ENCODE results near the gene CYGB. TPM values are rescaled to one million over a fixed set of nuclear protein-coding genes. Genes with fewer than 3 reads are reported as not detected.
A peak's percentile ranks its signal among the peaks of the same experiment; 100 is the strongest.

Gene CYGB
- total and polyA plus RNA-seq, 4 donors = 9.0 to 34.4 (median 24.2) TPM

DNA sequence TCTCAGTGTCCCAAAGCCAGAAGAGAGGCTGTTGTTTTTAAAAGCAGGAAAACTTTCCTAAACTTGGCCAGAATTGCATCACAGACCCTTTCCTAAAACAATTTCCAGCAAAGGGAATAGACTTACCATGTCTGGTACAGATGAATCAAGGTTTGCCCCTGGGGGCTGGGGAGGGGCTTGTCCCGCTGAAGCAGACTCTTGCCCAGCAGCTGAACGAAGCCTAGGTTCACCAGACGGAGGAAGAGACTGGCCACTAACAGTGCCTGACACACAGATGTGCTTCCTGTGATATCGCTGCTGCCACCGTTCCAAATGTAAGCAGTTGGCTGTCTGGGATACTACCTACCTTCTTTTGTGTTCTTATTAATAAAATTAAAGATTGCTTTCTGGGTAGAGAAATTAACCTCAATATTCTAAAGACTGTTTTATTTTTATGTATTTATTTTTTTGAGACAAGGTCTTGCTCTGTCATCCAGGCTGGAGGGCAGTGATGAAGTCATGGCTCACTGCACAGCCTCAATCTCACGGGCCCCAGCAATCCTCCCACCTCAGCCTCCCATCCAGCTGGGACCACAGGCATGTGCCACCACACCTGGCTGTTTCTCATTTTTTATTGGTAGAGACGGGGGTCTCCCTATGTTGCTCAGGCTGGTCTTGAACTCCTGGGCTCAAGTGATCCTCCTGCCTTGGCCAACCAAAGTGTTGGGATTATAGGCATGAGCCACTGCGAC, 15.8 kb upstream of the CYGB start:
- peak overlapping the region; percentile 87 for H3K27ac ChIP-seq (ENCODE audit: low read depth, low read length)
- 69% methylated on average over 5 of the region's 8 CpGs for WGBS (ENCODE audit: insufficient coverage)

DNA sequence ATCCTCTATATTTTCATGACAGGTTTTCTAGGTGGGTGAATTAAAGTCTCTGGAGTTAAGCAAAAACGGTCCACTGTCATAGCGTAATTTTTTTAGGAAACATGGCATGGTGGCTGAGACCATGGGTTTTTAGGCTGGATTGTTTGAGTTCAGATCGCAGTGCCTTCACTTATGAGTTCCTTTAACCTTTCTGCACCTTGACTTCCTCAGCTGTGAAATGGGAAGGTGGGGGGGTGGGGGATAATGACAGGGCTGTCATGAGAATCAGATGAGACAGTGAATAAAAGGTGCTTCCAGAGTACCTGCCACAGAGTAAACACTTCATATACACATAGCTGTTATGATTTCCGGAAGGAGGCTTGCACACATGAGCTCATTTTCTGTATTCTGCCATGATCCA, 14.2 kb upstream of the CYGB start:
- Histone ChIP-seq H3K4me1 (ENCODE audit: control insufficient read depth, insufficient read depth, low read length) (peaks cover 25% of the 10 kb centered on the region), H3K27ac (ENCODE audit: low read depth, low read length) (no peak overlapping the region), H3K4me3 (ENCODE audit: low read depth, low read length) (no peak overlapping the region), H3K27me3 (ENCODE audit: control insufficient read depth, insufficient read depth, low read length) (no peaks in the 10 kb centered on the region), H3K36me3 (ENCODE audit: control insufficient read depth, insufficient read depth, low read length) (no peaks in the 10 kb centered on the region), H3K9me3 (ENCODE audit: control insufficient read depth, insufficient read depth, low read length) (no peaks in the 10 kb centered on the region)
- no peak for DNase-seq (ENCODE audit: low read depth in 4 of 6, low spot score in 6 of 6)
- 100% methylated on average over 2 of the region's 4 CpGs for WGBS (ENCODE audit: insufficient coverage)

More for the DNA sequence above, 15.8 kb upstream of the CYGB start:
- Histone ChIP-seq H3K36me3 (ENCODE audit: control insufficient read depth, insufficient read depth, low read length) (no peaks in the 10 kb centered on the region), H3K27me3 (ENCODE audit: control insufficient read depth, insufficient read depth, low read length) (no peaks in the 10 kb centered on the region), H3K9me3 (ENCODE audit: control insufficient read depth, insufficient read depth, low read length) (no peaks in the 10 kb centered on the region), H3K4me1 (ENCODE audit: control insufficient read depth, insufficient read depth, low read length) (peaks cover 27% of the 10 kb centered on the region), H3K4me3 (ENCODE audit: low read depth, low read length) (no peak overlapping the region)
- no peak for DNase-seq (ENCODE audit: low read depth in 4 of 6, low spot score in 6 of 6)

DNA sequence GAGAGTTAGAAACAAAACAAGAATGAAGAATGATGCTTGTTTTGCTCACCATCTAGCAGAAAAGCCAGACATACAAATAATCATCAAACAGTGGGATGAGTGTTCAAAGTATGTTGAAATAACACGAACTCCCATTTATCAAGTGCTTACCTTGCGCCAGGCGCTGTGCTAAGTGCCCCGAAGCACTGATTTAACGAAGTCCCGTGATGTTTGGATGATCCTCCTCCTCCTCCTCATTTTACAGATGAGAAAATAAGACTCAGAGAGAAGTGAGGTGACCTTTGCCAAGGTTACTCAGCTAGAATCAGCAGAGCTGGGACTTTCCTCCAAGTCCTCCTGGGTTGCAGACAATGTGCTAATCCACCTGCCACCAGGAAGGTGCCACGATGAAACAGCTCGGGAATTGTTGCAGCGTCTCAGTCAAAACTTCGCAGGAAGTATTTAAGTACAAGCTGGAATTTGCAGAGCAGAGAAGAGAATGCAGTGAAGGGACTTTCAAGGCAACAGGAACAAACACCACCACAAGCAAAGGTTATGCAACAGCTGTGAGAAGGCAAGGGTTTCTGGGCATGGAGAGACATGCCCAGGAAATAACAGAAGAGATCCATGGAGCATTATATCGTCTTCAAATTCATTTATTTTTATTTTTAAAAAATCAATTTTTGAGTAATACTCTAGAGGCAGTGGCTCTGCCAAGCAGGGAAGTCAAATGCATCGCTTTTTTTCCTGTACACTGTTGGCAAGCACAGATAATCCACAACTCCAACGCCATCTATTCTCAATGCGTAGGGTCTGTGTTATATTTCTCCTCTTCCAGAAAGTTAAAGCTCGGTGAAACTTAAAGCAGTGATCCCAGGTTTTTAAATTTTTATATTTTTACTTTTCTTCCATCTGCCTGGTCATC, 13.5 kb upstream of the CYGB start:
- Histone ChIP-seq H3K4me1 (ENCODE audit: control insufficient read depth, insufficient read depth, low read length) (peaks cover 31% of the 10 kb centered on the region), H3K27me3 (ENCODE audit: control insufficient read depth, insufficient read depth, low read length) (no peaks in the 10 kb centered on the region), H3K27ac (ENCODE audit: low read depth, low read length) (no peak overlapping the region), H3K4me3 (ENCODE audit: low read depth, low read length) (no peak overlapping the region), H3K36me3 (ENCODE audit: control insufficient read depth, insufficient read depth, low read length) (no peaks in the 10 kb centered on the region), H3K9me3 (ENCODE audit: control insufficient read depth, insufficient read depth, low read length) (no peaks in the 10 kb centered on the region)
- 81% methylated on average over 9 of the region's 15 CpGs for WGBS (ENCODE audit: insufficient coverage)
- DNase-seq (ENCODE audit: low read depth in 4 of 6, low spot score in 6 of 6) = no peak

DNA sequence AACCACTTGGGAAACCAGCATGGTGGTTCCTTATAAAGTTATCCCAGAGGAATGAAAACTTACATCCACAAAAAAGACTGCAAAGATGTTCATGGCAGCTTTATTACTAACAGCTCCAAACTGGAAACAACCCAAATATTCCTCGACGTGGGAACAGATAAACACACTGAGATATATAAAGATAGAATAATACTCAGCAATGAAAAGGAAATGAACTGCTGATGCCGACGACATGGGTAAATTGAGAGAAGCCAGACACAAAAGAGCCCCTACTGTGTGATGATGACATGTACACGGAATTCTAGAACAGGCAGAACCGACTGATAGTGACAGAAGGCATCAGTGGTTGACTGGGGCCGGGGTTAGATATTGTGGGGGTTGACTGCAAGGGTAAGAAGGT, 12.0 kb upstream of the CYGB start:
- DNase-seq (ENCODE audit: low read depth in 4 of 6, low spot score in 6 of 6) = no peak
- H3K4me3 ChIP-seq (ENCODE audit: low read depth, low read length) = no peak overlapping the region
- no peak overlapping the region for H3K27ac ChIP-seq (ENCODE audit: low read depth, low read length)
- peaks cover 44% of the 10 kb centered on the region for H3K4me1 ChIP-seq (ENCODE audit: control insufficient read depth, insufficient read depth, low read length)
- no peaks in the 10 kb centered on the region for H3K9me3 ChIP-seq (ENCODE audit: control insufficient read depth, insufficient read depth, low read length)
- 83% methylated on average over 5 of the region's 7 CpGs for WGBS (ENCODE audit: insufficient coverage)
- no peaks in the 10 kb centered on the region for H3K36me3 ChIP-seq (ENCODE audit: control insufficient read depth, insufficient read depth, low read length)
- H3K27me3 ChIP-seq (ENCODE audit: control insufficient read depth, insufficient read depth, low read length) = no peaks in the 10 kb centered on the region

DNA sequence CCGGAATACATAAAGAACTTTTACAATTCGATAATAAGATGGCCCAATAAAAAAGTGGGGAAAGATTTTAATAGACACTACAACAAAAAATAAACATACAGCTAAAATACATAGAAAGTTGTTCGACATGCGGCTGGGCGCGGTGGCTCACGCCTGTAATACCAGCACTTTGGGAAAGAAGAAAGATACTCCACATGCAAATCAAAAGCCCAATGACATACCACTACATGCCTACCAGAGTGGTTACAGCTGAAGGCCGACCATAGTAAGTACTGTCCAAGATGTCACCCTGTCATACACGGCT, 11.7 kb upstream of the CYGB start:
- peaks cover 44% of the 10 kb centered on the region for H3K4me1 ChIP-seq (ENCODE audit: control insufficient read depth, insufficient read depth, low read length)
- no peak overlapping the region for H3K27ac ChIP-seq (ENCODE audit: low read depth, low read length)
- no peaks in the 10 kb centered on the region for H3K9me3 ChIP-seq (ENCODE audit: control insufficient read depth, insufficient read depth, low read length)
- no peaks in the 10 kb centered on the region for H3K36me3 ChIP-seq (ENCODE audit: control insufficient read depth, insufficient read depth, low read length)
- WGBS (ENCODE audit: insufficient coverage) = 92% methylated on average over 4 of the region's 9 CpGs
- no peaks in the 10 kb centered on the region for H3K27me3 ChIP-seq (ENCODE audit: control insufficient read depth, insufficient read depth, low read length)
- no peak overlapping the region for H3K4me3 ChIP-seq (ENCODE audit: low read depth, low read length)
- DNase-seq (ENCODE audit: low read depth in 4 of 6, low spot score in 6 of 6) = no peak

DNA sequence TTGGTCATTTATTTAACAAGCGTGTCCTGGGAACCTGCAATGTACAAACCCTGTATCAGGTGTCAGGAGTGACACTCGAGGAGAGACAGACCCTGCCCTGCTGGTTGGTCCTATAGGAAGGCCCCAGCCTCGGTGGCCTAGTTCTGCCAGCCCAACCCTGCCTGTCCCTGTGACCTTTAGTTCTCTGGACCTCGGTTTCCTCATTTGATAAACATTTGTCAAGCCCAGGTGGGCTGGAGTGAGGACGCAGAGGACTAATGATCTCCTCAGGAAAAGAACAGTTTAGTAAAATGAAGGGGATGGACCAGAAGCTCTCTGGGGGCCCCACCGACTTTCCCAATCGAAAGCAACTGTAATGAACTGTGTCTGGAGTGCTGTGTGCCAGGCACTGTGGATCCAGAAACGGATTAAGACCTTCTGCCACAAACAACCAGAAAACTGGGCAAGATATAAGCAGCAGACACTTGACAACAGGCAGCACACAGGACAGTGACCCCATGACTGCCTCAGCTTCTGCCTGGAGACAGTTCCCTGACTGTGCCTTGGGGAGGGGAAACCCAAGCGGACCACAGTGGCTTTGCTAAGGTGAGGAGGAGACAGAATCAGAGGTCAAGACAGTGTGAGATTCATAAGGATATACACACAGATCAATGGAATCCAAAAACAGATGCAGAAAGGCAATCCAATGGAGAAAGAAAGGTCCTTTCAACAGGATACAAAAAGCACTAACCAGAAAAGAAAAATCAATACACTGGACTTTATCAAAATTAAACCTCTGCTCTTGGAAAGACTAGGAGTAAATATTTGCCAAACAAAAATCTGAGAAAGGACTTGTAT, 11.1 kb upstream of the CYGB start:
- H3K27ac ChIP-seq (ENCODE audit: low read depth, low read length) = no peak overlapping the region
- H3K4me1 ChIP-seq (ENCODE audit: control insufficient read depth, insufficient read depth, low read length) = peaks cover 45% of the 10 kb centered on the region
- no peaks in the 10 kb centered on the region for H3K9me3 ChIP-seq (ENCODE audit: control insufficient read depth, insufficient read depth, low read length)
- H3K4me3 ChIP-seq (ENCODE audit: low read depth, low read length) = no peak overlapping the region
- H3K36me3 ChIP-seq (ENCODE audit: control insufficient read depth, insufficient read depth, low read length) = no peaks in the 10 kb centered on the region
- DNase-seq (ENCODE audit: low read depth in 4 of 6, low spot score in 6 of 6) = no peak
- no peaks in the 10 kb centered on the region for H3K27me3 ChIP-seq (ENCODE audit: control insufficient read depth, insufficient read depth, low read length)
- WGBS (ENCODE audit: insufficient coverage) = 68% methylated on average over 5 of the region's 9 CpGs

DNA sequence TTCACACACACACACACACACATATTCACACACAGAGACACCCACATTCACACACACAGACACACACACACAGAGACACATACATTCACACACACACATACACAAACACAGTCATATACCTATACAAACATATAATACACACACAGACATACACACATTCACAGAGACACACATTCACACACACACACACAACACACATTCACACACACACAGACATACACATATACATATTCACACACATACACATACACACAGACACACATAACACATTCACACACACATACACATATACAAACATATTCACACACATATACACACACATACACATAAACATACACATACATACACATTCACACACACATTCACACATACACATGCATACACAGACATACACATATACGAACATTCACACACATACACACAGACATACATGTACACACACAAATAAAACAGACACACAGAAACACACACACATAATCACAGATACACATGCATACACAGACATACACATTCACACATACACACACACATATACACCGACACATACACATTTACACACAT, 10.2 kb upstream of the CYGB start:
- Histone ChIP-seq H3K27me3 (ENCODE audit: control insufficient read depth, insufficient read depth, low read length) (no peaks in the 10 kb centered on the region), H3K36me3 (ENCODE audit: control insufficient read depth, insufficient read depth, low read length) (no peaks in the 10 kb centered on the region), H3K4me3 (ENCODE audit: low read depth, low read length) (no peak overlapping the region), H3K27ac (ENCODE audit: low read depth, low read length) (no peak overlapping the region), H3K4me1 (ENCODE audit: control insufficient read depth, insufficient read depth, low read length) (peaks cover 46% of the 10 kb centered on the region), H3K9me3 (ENCODE audit: control insufficient read depth, insufficient read depth, low read length) (no peaks in the 10 kb centered on the region)
- 84% methylated on average over 2 of the region's 2 CpGs for WGBS (ENCODE audit: insufficient coverage)
- no peak for DNase-seq (ENCODE audit: low read depth in 4 of 6, low spot score in 6 of 6)

DNA sequence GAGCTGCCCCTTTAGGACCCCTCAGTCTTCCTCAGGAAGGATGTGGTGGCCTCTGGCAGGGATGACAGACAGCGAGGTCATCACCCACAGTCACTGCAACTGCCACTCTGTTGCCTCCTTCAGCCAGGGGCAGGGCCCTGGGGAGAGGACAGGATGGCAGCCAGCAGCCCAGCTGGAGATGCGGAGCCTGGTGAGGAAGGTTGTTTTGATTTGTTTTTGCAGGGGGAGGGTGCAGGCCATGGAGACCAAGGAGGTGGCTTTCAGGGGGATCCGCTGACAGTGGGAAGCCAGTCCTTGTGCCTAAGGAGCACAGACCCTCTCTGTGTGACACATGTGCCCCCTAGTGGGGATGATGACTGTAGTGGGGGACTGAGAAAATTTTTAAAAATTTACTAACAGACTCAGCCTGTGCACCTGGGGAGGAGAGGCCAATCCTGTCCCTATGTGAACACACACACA, 9.7 kb upstream of the CYGB start:
- Histone ChIP-seq H3K36me3 (ENCODE audit: control insufficient read depth, insufficient read depth, low read length) (no peaks in the 10 kb centered on the region), H3K4me1 (ENCODE audit: control insufficient read depth, insufficient read depth, low read length) (peaks cover 50% of the 10 kb centered on the region), H3K27me3 (ENCODE audit: control insufficient read depth, insufficient read depth, low read length) (no peaks in the 10 kb centered on the region), H3K4me3 (ENCODE audit: low read depth, low read length) (no peak overlapping the region), H3K9me3 (ENCODE audit: control insufficient read depth, insufficient read depth, low read length) (no peaks in the 10 kb centered on the region), H3K27ac (ENCODE audit: low read depth, low read length) (no peak overlapping the region)
- DNase-seq (ENCODE audit: low read depth in 4 of 6, low spot score in 6 of 6) = peak in 2 of 6 donors; percentile 91 to 92
- WGBS (ENCODE audit: insufficient coverage) = 25% methylated on average over 2 of the region's 3 CpGs

DNA sequence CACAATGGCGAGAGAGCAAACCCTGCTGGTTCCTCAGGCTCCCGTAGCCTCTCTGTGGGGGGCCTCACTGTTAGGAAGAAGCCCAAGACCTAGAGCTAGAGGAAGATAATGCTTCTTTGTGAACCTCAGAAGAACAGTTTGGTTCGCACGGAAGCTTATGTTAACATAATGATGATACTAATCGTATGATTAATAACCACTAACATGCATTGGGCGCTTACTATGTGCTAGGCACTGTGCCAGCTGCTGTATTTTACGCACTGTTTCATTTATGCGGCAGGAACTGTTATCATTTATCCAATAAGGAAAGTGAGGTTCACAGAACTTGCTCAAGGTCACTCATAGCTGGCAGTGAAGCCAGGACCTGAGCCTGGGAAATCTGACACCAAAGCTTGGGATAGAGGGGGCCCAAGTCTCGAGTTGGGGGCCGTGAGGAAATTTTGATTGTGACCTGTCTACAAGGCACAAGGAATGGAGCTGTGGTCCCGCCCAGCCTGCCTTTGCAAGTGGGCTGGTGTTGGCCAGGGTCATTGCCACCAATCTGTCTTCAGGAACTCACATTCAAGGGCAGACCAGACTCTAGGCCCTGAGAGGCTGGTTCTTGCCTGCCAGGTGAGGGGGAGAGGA, 9.2 kb upstream of the CYGB start:
- DNase-seq (ENCODE audit: low read depth in 4 of 6, low spot score in 6 of 6) = peak in 2 of 6 donors; percentile 55 to 56
- Histone ChIP-seq H3K27ac (ENCODE audit: low read depth, low read length) (no peak overlapping the region), H3K9me3 (ENCODE audit: control insufficient read depth, insufficient read depth, low read length) (no peaks in the 10 kb centered on the region), H3K4me3 (ENCODE audit: low read depth, low read length) (no peak overlapping the region), H3K36me3 (ENCODE audit: control insufficient read depth, insufficient read depth, low read length) (no peaks in the 10 kb centered on the region), H3K4me1 (ENCODE audit: control insufficient read depth, insufficient read depth, low read length) (peaks cover 50% of the 10 kb centered on the region), H3K27me3 (ENCODE audit: control insufficient read depth, insufficient read depth, low read length) (no peaks in the 10 kb centered on the region)
- 46% methylated on average over 7 of the region's 11 CpGs for WGBS (ENCODE audit: insufficient coverage)

Measured in spinal cord (tissue), 10 donors.